K562 (cell line): Measurements from ENCODE around the gene TNFRSF19. TPM values are rescaled to one million over a fixed set of nuclear protein-coding genes. Genes with fewer than 3 reads are reported as not detected.
A peak's percentile ranks its signal among the peaks of the same experiment; 100 is the strongest.

ENCODE experiments used
- AFF4 ChIP-seq: sonication (generic); formaldehyde crosslinking; IDR thresholded peaks from 2 replicates; pipeline ENCODE4 v1.8.0; 2023; ENCODE audit warnings: mild to moderate bottlenecking, missing genetic modification reagents
- BRF1 ChIP-seq: IDR thresholded peaks from 3 replicates; pipeline ENCODE4 v1.6.1; 2011; ENCODE audit warnings: borderline replicate concordance, mild to moderate bottlenecking; ENCODE audit not compliant: insufficient read length; ENCODE audit errors: extremely low read depth
- DPF2 ChIP-seq: fragments of 450-650 bp; IDR thresholded peaks from 2 replicates; pipeline ENCODE4 v1.6.1; 2016
- E4F1 ChIP-seq: fragments of 250-450 bp; sonication (Bioruptor Pico); IDR thresholded peaks from 2 replicates; pipeline ENCODE4 v1.5.0; 2021; ENCODE audit warnings: mild to moderate bottlenecking, borderline replicate concordance
- EP300 ChIP-seq: IDR thresholded peaks from 2 replicates; pipeline ENCODE4 v1.6.1; 2012; ENCODE audit warnings: low read length, improper control_type of control experiment
- EP400 ChIP-seq: fragments of 450-650 bp; IDR thresholded peaks from 2 replicates; pipeline ENCODE4 v1.6.1; 2017; ENCODE audit warnings: antibody characterized with exemption, mild to moderate bottlenecking, moderate library complexity
- FOXP1 ChIP-seq: sonication (generic); formaldehyde crosslinking; IDR thresholded peaks from 2 replicates; pipeline ENCODE4 v1.8.0; 2022; ENCODE audit warnings: mild to moderate bottlenecking, missing genetic modification reagents
- GATA2 ChIP-seq: sonication (generic); formaldehyde crosslinking; IDR thresholded peaks from 2 replicates; pipeline ENCODE4 v1.4.0; 2020; ENCODE audit warnings: mild to moderate bottlenecking, missing genetic modification reagents
- HES1 ChIP-seq: fragments of 450-650 bp; IDR thresholded peaks from 2 replicates; pipeline ENCODE4 v1.6.1; 2016; ENCODE audit warnings: low read depth, mild to moderate bottlenecking, moderate library complexity
- JUND ChIP-seq, 2 experiments: IDR thresholded peaks; 2 replicates in 1 of 2; 3 replicates in 1 of 2; pipeline ENCODE4 v1.6.1; 2011; ENCODE audit warnings: borderline replicate concordance in 2 of 2, low read depth in 2 of 2, low read length in 2 of 2, improper control_type of control experiment in 1 of 2, missing biosample characterization in 1 of 2, missing genetic modification characterization in 1 of 2, missing genetic modification reagents in 1 of 2
- MTA1 ChIP-seq: fragments of 450-650 bp; IDR thresholded peaks from 2 replicates; pipeline ENCODE4 v1.6.1; 2017; ENCODE audit warnings: borderline replicate concordance
- MTA2 ChIP-seq: fragments of 450-650 bp; IDR thresholded peaks from 2 replicates; pipeline ENCODE4 v1.6.1; 2016; ENCODE audit warnings: low read depth
- NFIC ChIP-seq: fragments of 450-650 bp; IDR thresholded peaks from 2 replicates; pipeline ENCODE4 v1.6.1; 2017; ENCODE audit warnings: mild to moderate bottlenecking, inconsistent platforms
- PCBP1 ChIP-seq: fragments of 200-400 bp; formaldehyde crosslinking; IDR thresholded peaks from 2 replicates; pipeline ENCODE4 v1.6.1; 2018; ENCODE audit warnings: mild to moderate bottlenecking, low read depth, low read length; ENCODE audit not compliant: poor library complexity, severe bottlenecking
- PKNOX1 ChIP-seq: fragments of 450-650 bp; IDR thresholded peaks from 2 replicates; pipeline ENCODE4 v1.6.1; 2016
- RFX5 ChIP-seq: IDR thresholded peaks from 2 replicates; pipeline ENCODE4 v1.6.1; 2011; ENCODE audit warnings: low read depth, mild to moderate bottlenecking, improper control_type of control experiment, low read length
- SMAD4 ChIP-seq: fragments of 250-450 bp; sonication (Bioruptor Pico); conservative IDR thresholded peaks from 2 replicates; pipeline ENCODE4 v1.8.0; 2021; ENCODE audit warnings: inconsistent platforms, mild to moderate bottlenecking, moderate library complexity
- TEAD1 ChIP-seq, 2 experiments: fragments of 450-650 bp in 1 of 2; sonication (generic) in 1 of 2; formaldehyde crosslinking; IDR thresholded peaks; 2 replicates each; pipeline versions ENCODE4 v1.4.0 to v1.8.0; 2020 to 2022; ENCODE audit warnings: mild to moderate bottlenecking in 2 of 2, missing genetic modification reagents in 1 of 2
- XRCC5 ChIP-seq: fragments of 200-400 bp; formaldehyde crosslinking; IDR thresholded peaks from 2 replicates; pipeline ENCODE4 v1.6.1; 2017; ENCODE audit warnings: low read depth, mild to moderate bottlenecking, low read length
- ZNF134 ChIP-seq: fragments of 250-450 bp; sonication (Bioruptor Pico); conservative IDR thresholded peaks from 2 replicates; pipeline ENCODE4 v1.4.0; 2020
- polyA plus RNA-seq, 8 experiments: library from polyadenylated mRNA; depleted of rRNA in 4 of 8; stranded (reverse) in 5 of 8; unstranded in 3 of 8; fragments of >200 nt; fragmentation: Nextera tagmentation in 2 of 8; fragmentation: Illumina TruSeq in 1 of 8; extraction: Ambion mirVana in 2 of 8; extraction: Trizol in 1 of 8; gene quantifications; 2 replicates each; pipeline versions ENCODE4 v1.2.1 to v1.2.3, GENCODE V29; 2011 to 2014; ENCODE audit warnings: inconsistent platforms in 1 of 8, missing spikeins in 1 of 8
- total RNA-seq, 7 experiments: library from RNA; depleted of rRNA in 6 of 7; stranded (reverse); fragments of >200 nt in 6 of 7; fragmentation: Illumina TruSeq in 2 of 7; extraction: Trizol in 2 of 7; gene quantifications; 2 replicates each; pipeline versions ENCODE4 v1.2.1 to v1.2.3, GENCODE V29; 2011 to 2021; ENCODE audit warnings: low replicate concordance in 1 of 7

The TNFRSF19 gene
- total and polyA plus RNA-seq, 9 of the 15 experiments (the other 6 are each of a cell fraction or from before 2014, with no cell fraction given): 0.01 to 0.07 TPM; not detected in 7

GRCh38 chr13:23570099-23570920 lies at the start of gene TNFRSF19 (continued):
- peak; percentile 33; the same call in 1 of the 2 replicates for TF ChIP-seq NFIC
- peak; percentile 79 for TF ChIP-seq MTA2
- no peak for TF ChIP-seq RFX5
- TF ChIP-seq EP300: peak; percentile 81
- TF ChIP-seq MTA1: no peak
- peak; percentile 39; the same call in 1 of the 2 replicates for TF ChIP-seq ZNF134 (CRISPR knock-in tag)
- no peak for TF ChIP-seq E4F1 (CRISPR knock-in tag)
- TF ChIP-seq HES1: peak; percentile 64; the same call in 1 of the 2 replicates
- TF ChIP-seq TEAD1 (CRISPR knock-in tag; IDR thresholded peaks at IDR 0.05): 0 out of 4 replicates have a peak, but pooled peaks of 1 of the 2 experiments have one; percentile 56
- TF ChIP-seq XRCC5: no peak
- TF ChIP-seq PCBP1: no peak
- TF ChIP-seq GATA2 (CRISPR knock-in tag): peak; percentile 37; the same call in 1 of the 2 replicates
- peak; percentile 61 for TF ChIP-seq PKNOX1
- TF ChIP-seq DPF2: peak; percentile 50; the same call in 1 of the 2 replicates
- TF ChIP-seq SMAD4 (CRISPR knock-in tag): peak; percentile 80
- TF ChIP-seq JUND (IDR thresholded peaks at IDR 0.05; ENCODE audit: borderline replicate concordance, low read depth, low read length): peak; percentile 74
- peak; percentile 52; the same call in 1 of the 3 replicates for TF ChIP-seq JUND (tag; IDR thresholded peaks at IDR 0.05; ENCODE audit: borderline replicate concordance, low read depth, low read length)
- no peak for TF ChIP-seq BRF1
- no peak for TF ChIP-seq AFF4 (CRISPR knock-in tag)
- TF ChIP-seq EP400: no peak
- TF ChIP-seq FOXP1 (CRISPR knock-in tag): no peak
